Fibroblast of skin of back (primary cell): ENCODE data around the gene MYO1B.

Experiments used
- DNase-seq: peaks from one replicate; pipeline ENCODE4 v3.0.0-alpha.2; 2013

The MYO1B gene

GRCh38 chr2:191325651-191326365 is 80.6 kb downstream of the MYO1B start:
- DNase-seq, result no peak

GRCh38 chr2:191327484-191327883 is 82.3 kb downstream of the MYO1B start:
- DNase-seq, result no peak

- no peak for DNase-seq
Observed at GRCh38 chr2:191328150-191328809, 83.1 kb downstream of the MYO1B start.

- DNase-seq, result no peak
Observed at GRCh38 chr2:191329841-191330240, 84.6 kb downstream of the MYO1B start.

GRCh38 chr2:191333911-191334357 is 88.7 kb downstream of the MYO1B start:
- DNase-seq, result peak; percentile 98

DNA sequence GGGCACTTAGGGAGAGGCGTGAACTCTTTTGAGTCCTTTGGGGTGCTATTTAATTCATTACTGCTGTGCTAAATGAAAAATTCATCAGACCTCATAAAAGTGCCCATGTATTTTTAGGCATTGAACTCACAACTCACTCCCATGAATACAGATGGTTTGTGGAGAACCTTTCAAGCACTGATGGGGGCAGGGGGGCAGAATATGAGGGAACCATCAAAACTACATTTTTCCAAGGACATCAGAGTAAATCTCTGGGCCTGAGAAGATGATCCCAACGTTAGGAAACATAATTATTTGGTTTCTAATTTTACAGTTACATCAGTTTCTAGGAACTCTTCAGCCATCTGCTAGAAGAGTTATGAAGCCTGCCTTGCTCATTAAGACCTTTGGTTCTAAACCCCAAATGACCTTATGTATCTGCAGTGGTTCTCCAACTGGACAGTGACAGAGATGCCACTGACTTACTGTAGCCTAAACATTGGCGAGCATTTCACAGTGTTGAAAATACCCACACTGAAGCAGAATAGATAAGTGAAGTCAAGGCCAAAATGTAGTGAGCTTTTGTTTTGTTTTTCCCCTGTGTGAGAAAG is 90.8 kb downstream of the MYO1B start:
- no peak for DNase-seq

DNA sequence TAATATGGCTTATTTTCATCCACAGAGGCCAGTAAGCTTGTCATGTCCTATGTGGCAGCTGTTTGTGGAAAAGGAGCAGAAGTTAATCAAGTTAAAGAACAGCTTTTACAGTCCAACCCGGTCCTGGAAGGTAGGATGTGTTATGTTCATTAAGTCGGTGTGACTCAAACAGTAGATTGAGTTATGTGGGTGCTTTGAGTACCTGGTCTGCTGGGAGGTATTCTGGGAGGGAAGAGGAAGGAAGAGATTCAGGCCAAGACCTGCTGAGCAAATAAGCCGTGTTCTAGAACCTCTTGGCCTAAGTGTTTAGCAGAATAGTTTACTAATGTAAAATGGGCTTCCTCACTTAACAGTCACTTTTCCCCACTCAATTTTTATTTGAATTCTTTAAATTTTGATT is 96.2 kb downstream of the MYO1B start:
- DNase-seq, result no peak

- DNase-seq, result no peak
Observed at GRCh38 chr2:191343796-191344338, 98.7 kb downstream of the MYO1B start.

- DNase-seq, result peak; percentile 44
Observed at GRCh38 chr2:191345788-191346187, 100.6 kb downstream of the MYO1B start.

- no peak for DNase-seq
Observed at GRCh38 chr2:191347154-191347553, 102.0 kb downstream of the MYO1B start.

GRCh38 chr2:191347881-191348280 is 102.7 kb downstream of the MYO1B start:
- DNase-seq, result peak; percentile 64

DNA sequence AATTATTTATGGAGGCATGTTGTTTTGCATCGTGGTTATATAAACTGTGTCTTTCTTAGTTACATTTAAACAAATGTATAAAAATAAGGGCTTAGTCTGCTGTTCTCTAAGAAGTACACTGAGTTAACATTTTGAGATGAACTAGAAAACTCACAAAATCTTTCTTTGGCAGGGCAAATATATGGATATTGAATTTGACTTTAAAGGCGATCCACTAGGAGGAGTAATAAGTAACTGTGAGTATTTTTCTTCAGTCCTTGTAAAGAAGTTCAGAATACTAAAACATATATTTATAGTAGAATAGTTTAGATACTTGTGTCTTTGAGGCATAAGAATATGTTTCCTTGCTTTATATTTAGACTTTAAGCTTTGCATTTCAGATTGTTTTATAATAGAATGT is 104.8 kb downstream of the MYO1B start:
- DNase-seq, result no peak

DNA sequence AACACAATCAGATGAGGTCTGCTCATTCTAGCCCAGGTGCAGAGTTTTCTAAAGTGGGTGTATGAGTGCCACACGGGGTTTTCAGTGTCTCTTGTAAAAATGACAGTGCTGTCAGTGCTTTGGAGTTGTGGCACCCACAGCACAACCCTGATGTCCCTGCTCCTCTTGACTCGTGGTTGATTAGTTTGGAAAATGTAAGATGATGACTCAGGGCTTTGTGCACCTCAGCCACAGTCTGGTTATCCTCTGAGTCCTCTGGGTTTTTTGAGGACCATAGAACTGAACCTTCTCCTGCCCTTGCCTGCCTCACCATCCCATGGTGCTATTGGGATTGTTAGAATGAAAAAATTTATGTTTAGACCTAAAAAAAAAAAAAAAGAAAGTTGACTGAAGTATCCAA is 105.6 kb downstream of the MYO1B start:
- DNase-seq, result peak; percentile 62

GRCh38 chr2:191351298-191351697 is 106.1 kb downstream of the MYO1B start:
- DNase-seq, result peak; percentile 77

DNA sequence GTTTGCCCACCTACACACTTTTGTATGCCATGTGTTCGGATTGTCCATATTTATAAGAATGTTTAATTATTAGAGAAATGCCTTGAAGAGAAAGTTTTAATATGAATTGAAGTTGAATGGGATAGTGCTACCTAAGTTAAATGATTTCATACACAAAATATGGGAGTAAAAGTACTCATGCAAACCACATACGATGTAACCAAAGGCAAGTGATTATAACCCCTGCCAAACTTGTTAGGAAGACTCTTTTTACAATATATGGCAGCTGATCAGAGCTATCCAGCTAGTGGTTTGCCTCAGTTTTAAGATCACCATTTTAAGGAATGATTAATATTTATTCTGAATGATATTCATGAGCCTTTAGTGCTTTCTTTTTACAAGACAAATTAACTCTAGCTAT is 106.7 kb downstream of the MYO1B start:
- DNase-seq, result peak; percentile 68

DNA sequence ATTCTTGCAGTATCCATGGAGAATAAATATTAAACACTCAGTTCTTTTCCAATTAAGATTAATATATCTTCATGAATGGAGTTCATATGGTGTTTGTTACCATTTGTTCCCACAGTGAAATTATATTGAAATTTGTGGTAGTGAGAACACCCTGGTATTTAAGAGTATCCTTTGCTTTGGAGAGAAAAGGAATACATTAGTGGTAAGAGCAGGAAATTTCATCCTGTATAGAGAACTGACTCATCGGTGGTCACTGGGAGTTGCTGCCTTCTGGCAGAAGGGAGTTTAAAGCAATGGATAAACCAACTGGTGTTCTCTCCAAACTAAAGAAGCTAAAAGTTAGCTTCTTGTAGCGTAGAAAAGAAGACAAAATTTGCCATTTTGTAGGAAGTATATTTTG is 107.3 kb downstream of the MYO1B start:
- peak; percentile 87 for DNase-seq

DNA sequence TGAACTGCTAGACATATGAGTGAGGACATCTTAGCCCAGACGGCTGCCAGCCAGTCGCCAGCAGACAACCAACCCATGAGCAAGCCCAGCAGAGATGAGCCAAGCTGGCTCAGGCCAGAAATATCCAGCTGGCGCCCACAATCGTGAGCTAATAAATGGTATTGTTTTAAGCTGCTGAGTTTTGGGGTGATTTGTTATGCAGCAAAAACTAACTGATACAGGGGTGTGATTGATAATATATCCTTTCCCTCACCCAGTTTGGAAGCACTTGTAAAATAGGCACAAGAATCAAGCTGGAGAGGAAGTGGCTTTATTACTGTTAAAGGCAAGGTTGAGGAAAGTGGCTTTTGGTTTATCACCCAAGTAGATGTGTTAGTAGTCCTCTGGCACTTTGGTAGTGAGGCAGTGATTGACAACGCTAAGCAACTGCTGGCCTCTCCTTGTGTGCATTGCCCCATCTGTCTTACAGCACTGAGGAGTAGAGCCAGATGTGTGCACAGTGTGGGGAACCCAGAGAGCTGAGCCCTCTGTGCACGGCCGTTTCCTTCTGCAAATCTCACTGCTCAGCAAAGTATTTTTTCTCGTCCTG is 110.1 kb downstream of the MYO1B start:
- no peak for DNase-seq

DNA sequence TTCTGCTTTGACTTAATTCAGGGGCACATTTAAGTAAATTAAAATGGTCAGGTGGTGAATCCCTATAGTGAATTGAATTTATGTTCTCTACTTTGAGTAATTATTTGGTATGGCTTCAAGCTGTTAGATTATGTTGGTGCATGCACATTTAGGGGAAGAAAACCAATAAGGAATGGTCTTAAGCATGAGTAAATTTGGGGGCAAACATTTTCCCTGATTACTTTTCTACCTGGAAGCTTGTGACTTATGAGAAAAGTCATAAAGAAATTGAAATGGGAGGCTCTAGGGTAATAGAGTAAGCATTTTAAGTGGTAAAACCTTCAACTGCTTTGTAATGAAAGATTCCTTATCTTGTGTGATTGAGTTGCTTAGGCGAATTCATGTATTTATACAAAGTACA is 112.5 kb downstream of the MYO1B start:
- DNase-seq, result no peak

DNA sequence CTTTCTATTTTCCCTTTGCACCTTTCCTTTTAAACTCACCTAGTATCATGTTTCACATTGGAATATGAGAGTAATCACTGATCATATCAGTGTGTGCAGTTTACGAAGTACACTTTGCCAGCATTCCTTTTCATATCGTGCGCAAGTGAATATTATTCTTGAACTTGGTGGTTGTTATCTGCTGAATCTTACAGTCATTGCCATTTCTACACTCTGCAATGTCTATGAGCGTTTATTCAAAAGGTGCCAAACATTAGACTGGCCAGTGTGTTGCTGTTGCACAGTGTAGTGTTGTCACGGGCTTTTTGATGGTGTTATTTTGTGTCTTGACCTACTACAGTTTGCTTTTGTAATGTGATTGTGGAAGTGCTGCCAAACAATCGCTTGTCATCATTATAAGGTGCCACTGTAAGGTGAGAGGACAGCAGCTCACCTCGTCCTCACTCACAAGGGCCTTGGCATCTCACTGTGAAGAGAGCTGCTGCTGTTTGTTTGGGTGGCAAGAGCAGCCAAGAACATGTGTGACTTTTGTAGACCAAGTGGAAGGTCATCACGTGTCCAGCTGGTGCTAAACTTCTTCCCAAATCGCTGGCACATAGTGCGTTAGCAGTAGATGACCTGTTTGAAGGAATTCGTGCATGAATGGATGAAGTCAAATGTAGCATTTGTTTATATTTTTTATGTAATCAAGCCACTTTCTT is 113.3 kb downstream of the MYO1B start:
- no peak for DNase-seq

DNA sequence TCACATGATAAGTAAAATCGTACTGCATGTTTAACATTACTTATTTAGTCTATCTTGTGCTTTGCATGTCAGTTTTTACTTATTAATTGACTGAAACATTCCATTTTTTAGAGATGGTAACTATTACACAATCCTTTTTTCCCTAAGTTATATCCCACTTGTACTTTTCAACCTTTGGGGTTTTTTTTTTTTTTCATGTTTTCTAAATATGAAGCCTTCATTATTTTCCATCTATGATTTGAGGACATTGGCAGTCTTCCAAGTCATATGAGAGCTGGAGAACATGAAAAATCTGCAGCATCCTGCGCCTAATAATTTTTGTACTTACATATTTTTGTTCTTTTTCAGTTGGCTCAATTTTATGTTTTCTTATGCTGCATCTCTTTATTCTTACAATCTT is 113.9 kb downstream of the MYO1B start:
- DNase-seq, result no peak

DNA sequence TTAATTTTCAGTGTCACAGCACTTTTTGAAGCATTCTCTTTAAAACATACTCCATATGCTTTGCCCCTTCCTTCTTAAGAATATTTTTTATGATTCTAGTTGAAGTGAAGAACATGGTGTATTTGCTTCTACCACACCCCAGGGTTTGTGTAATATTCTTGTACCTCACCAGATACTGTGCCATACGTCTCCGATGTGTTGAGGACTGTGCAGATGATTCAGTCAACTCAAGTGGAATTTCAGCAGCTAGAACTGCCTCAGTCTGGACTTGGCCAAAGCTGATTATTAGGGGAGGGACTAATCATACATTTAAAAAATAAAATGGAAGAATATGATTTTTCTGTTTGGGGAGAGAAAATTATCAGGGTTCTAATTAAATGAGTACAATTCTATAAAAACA is 115.7 kb downstream of the MYO1B start:
- DNase-seq, result no peak

- peak; percentile 27 for DNase-seq
Observed at GRCh38 chr2:191362841-191363240, 117.6 kb downstream of the MYO1B start.

DNA sequence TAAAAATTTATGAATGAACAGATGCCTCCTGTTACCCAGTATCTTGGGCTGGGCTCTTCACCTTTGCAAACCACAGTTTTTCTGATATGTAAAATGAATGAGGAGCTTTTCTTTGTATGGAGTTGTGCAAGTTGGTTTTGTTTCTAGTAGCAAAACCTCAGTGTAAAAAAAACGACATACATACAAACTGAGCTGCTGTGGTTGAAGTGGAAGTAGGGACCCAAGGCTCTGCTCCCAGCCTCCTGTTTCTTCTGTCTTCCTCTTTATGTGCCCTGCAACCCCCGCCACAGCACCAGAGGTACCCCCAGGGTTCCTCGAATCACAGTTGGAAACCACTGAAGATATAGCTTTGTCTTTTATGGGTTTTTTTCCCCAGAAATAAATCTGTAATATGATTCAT is 118.1 kb downstream of the MYO1B start:
- no peak for DNase-seq
